Transverse colon (tissue), 3 donors: Measurements from ENCODE around the gene SOX5.

Source experiments
- CTCF ChIP-seq, 5 experiments: fragments of 200-600 bp in 3 of 5; fragments of 450-650 bp in 2 of 5; sonication (generic) in 3 of 5; IDR thresholded peaks; 1 replicate in 2 of 5; 2 replicates in 3 of 5; pipeline ENCODE4 v1.5.1; 2016 to 2017; ENCODE audit warnings: antibody characterized with exemption in 5 of 5, inconsistent platforms in 3 of 5, mild to moderate bottlenecking in 2 of 5, moderate library complexity in 1 of 5
- EP300 ChIP-seq: sonication (generic); formaldehyde crosslinking; IDR thresholded peaks from one replicate; pipeline ENCODE4 v1.6.1; 2017; ENCODE audit warnings: antibody characterized with exemption, low read depth

- TF ChIP-seq EP300 (no peak), CTCF (IDR thresholded peaks at IDR 0.05) (no peak)
Observed at GRCh38 chr12:23927907-23928306, 21.6 kb downstream of the SOX5 start.
